NT2/D1 (cell line): ENCODE results near the gene ACBD5.
"Not testable (repeated sequence)": the region's sequence is repeated elsewhere in the genome, so short reads cannot be mapped to it uniquely, and the experiment has no call there.

ENCODE experiments used
- DNase-seq: peaks from one replicate; pipeline ENCODE4 v3.0.0-alpha.2; 2011; ENCODE audit warnings: low read depth, low spot score
- H3K27me3 ChIP-seq: 2 replicates; pipeline ENCODE4 v1.6.0; 2011; ENCODE audit warnings: mild to moderate bottlenecking; ENCODE audit not compliant: insufficient read length, insufficient read depth
- H3K36me3 ChIP-seq: 2 replicates; pipeline ENCODE4 v1.6.1; 2011; ENCODE audit warnings: mild to moderate bottlenecking, low read length, mixed read lengths; ENCODE audit not compliant: insufficient read depth, insufficient read length
- H3K4me1 ChIP-seq: 2 replicates; pipeline ENCODE4 v1.5.1; 2011; ENCODE audit not compliant: insufficient read depth, insufficient read length
- H3K4me3 ChIP-seq: 2 replicates; pipeline ENCODE4 v1.5.1; 2011; ENCODE audit warnings: low read depth; ENCODE audit not compliant: insufficient read length
- H3K9ac ChIP-seq: 2 replicates; pipeline ENCODE4 v1.6.0; 2011; ENCODE audit warnings: low read depth; ENCODE audit not compliant: insufficient read length
- H3K9me3 ChIP-seq: 2 replicates; pipeline ENCODE4 v1.5.1; 2011; ENCODE audit warnings: mild to moderate bottlenecking, low read length; ENCODE audit not compliant: insufficient read depth
- SUZ12 ChIP-seq: IDR thresholded peaks from 2 replicates; pipeline ENCODE4 v1.6.1; 2011; ENCODE audit not compliant: insufficient read length, insufficient read depth; ENCODE audit errors: extremely low read depth
- YY1 ChIP-seq: IDR thresholded peaks from 2 replicates; pipeline ENCODE4 v1.6.1; 2011; ENCODE audit not compliant: insufficient read length, insufficient read depth
- ZNF274 ChIP-seq: IDR thresholded peaks from 2 replicates; pipeline ENCODE4 v1.6.1; 2011; ENCODE audit warnings: mild to moderate bottlenecking, low read depth, low read length

Gene ACBD5

GRCh38 chr10:27197980-27198620, 42.5 kb downstream of the ACBD5 start:
- no peaks in the 10 kb centered on the region for H3K27me3 ChIP-seq
- no peaks in the 10 kb centered on the region for H3K9me3 ChIP-seq
- TF ChIP-seq ZNF274 (no peak), SUZ12 (no peak), YY1 (no peak)
- H3K9ac ChIP-seq, result no peak overlapping the region
- no peaks in the 10 kb centered on the region for H3K4me1 ChIP-seq
- peaks cover 7% of the 10 kb centered on the region for H3K36me3 ChIP-seq
- DNase-seq, result no peak
- no peak overlapping the region for H3K4me3 ChIP-seq

DNA sequence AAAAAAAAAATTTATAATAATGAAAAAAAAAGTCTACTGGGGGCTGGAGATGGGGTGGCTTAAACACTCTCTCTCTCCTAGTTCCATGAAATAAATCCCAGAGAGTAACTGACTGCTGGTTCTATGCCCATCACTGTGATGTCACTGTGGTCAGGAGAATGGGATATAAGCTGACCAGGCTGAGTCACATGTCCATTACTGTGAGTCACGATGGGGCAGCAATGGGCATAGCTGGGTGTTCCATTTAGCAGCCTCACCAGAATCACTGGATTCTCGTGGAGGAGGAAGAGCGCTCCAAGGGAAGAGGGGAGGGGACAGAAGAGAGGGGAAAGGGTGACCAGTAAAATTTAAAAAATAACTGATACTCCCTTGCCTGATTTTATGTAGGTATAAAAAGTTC, 48.3 kb downstream of the ACBD5 start:
- no peaks in the 10 kb centered on the region for H3K9me3 ChIP-seq
- no peaks in the 10 kb centered on the region for H3K27me3 ChIP-seq
- TF ChIP-seq SUZ12 (no peak), YY1 (no peak), ZNF274 (no peak)
- no peak for DNase-seq
- H3K4me3 ChIP-seq, result no peak overlapping the region
- H3K36me3 ChIP-seq, result peaks cover 1% of the 10 kb centered on the region
- H3K4me1 ChIP-seq, result no peaks in the 10 kb centered on the region
- H3K9ac ChIP-seq, result no peak overlapping the region

DNA sequence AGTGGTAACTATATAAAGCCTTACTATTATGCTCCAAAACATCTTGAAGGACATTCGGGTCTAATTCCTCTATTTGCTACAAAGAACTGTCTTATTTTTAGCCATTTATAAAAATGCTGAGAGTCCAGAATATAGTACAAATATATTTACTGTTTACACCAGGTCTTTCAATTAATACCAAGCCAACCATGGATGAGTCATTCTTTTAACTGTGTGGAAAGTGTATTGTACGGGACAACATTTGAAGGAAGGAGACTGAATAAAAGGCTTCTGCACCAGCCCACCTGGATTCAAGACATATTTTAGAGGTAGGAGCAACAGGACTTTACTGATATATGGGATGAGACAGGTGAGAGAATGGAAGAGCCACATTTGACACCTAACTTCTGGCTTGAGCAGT, 50.1 kb downstream of the ACBD5 start:
- Histone ChIP-seq H3K27me3 (no peaks in the 10 kb centered on the region), H3K4me1 (no peaks in the 10 kb centered on the region), H3K4me3 (no peak overlapping the region), H3K9me3 (no peaks in the 10 kb centered on the region), H3K36me3 (peaks cover 17% of the 10 kb centered on the region), H3K9ac (no peak overlapping the region)
- TF ChIP-seq ZNF274 (no peak), YY1 (no peak)
- DNase-seq, result no peak

DNA sequence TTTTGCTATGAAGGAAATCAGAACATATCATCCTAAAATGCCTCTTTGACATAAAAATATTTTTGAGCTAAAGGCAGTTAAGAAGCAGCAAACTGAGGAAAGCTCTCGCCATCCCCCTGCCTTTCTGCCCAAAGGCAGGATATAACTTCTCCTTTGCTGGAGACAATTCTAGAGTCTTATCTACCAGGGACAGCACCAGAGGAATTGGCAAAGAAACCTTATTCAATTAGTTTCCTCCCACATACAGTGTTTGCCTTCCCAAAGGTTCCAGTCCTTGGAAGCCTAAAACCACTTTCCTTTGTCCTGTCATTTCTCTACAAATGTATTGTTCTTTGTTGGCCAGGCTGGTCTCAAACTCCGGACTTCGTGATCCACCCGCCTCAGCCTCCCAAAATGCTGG, 51.7 kb downstream of the ACBD5 start:
- no peak for DNase-seq
- no peak for TF ChIP-seq ZNF274
- Histone ChIP-seq H3K4me1 (no peaks in the 10 kb centered on the region), H3K27me3 (no peaks in the 10 kb centered on the region), H3K9me3 (no peaks in the 10 kb centered on the region), H3K36me3 (peaks cover 31% of the 10 kb centered on the region), H3K9ac (no peak overlapping the region), H3K4me3 (no peak overlapping the region)

GRCh38 chr10:27188259-27188658, 52.3 kb downstream of the ACBD5 start:
- TF ChIP-seq YY1 (no peak), SUZ12 (no peak), ZNF274 (no peak)

GRCh38 chr10:27169849-27170248, 70.7 kb downstream of the ACBD5 start:
- no peaks in the 10 kb centered on the region for H3K4me1 ChIP-seq
- H3K9me3 ChIP-seq, result no peaks in the 10 kb centered on the region
- TF ChIP-seq SUZ12 (no peak), YY1 (no peak), ZNF274 (no peak)
- no peak overlapping the region for H3K4me3 ChIP-seq
- no peak overlapping the region for H3K9ac ChIP-seq
- DNase-seq, result no peak
- H3K36me3 ChIP-seq, result peaks cover 90% of the 10 kb centered on the region
- no peaks in the 10 kb centered on the region for H3K27me3 ChIP-seq

More at GRCh38 chr10:27188259-27188658, 52.3 kb downstream of the ACBD5 start:
- Histone ChIP-seq H3K4me3 (no peak overlapping the region), H3K36me3 (peaks cover 37% of the 10 kb centered on the region), H3K27me3 (no peaks in the 10 kb centered on the region), H3K9me3 (no peaks in the 10 kb centered on the region), H3K4me1 (no peaks in the 10 kb centered on the region), H3K9ac (no peak overlapping the region)
- no peak for DNase-seq

DNA sequence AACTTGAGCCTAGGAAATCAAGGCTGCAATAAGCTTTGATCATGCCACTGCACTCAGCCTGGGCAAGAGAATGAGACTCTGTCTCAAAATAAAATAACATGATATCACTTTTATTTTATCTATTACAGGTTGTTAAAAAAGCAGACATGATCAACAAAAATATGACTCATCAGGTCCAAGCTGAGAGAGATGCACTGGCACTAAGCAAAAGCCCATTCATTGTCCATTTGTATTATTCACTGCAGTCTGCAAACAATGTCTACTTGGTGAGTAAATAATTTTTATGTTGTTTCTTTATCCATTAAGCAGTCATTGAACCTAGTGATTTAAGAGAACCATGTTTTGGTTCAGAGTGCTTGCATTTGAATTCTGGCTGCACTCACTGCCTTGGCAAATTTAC, 82.2 kb downstream of the ACBD5 start:
- Histone ChIP-seq H3K4me1 (no peaks in the 10 kb centered on the region), H3K27me3 (no peaks in the 10 kb centered on the region), H3K9ac (no peak overlapping the region), H3K36me3 (peaks cover 59% of the 10 kb centered on the region), H3K9me3 (no peaks in the 10 kb centered on the region), H3K4me3 (no peak overlapping the region)
- TF ChIP-seq SUZ12 (no peak), YY1 (no peak), ZNF274 (no peak)
- DNase-seq, result no peak

DNA sequence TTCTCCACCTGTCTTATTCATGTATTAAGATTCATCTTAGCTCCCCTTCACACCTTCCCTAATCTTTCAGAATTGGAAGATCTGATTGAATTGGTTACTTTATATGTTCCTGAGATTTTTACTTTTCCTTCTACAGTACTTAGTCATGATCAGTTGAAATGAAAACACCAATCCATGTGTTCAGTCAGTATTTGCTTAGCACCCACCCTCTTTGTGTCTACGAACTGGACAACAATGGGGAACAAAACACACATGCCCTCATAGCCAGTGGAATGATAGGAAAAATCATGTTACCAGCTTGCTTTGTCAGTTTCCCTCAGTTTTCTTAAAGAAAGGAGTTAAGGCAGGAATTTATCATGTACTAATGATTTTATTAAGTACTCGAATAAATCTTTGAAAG, 83.4 kb downstream of the ACBD5 start:
- no peak for DNase-seq
- Histone ChIP-seq H3K4me3 (peak overlapping the region; percentile 86), H3K27me3 (no peaks in the 10 kb centered on the region), H3K36me3 (peaks cover 47% of the 10 kb centered on the region), H3K9ac (no peak overlapping the region), H3K9me3 (no peaks in the 10 kb centered on the region), H3K4me1 (no peaks in the 10 kb centered on the region)
- TF ChIP-seq ZNF274, result no peak
- TF ChIP-seq YY1, result no peak
- no peak for TF ChIP-seq SUZ12

- not testable (repeated sequence) for H3K9me3 ChIP-seq, H3K4me1 ChIP-seq, DNase-seq, H3K27me3 ChIP-seq
- Histone ChIP-seq H3K36me3 (peaks cover 41% of the 10 kb centered on the region), H3K9ac (peak overlapping the region; percentile 65), H3K4me3 (peak overlapping the region; percentile 86)
Measured at GRCh38 chr10:27156566-27156965, 84.0 kb downstream of the ACBD5 start.
